HG02798 (cell line): ENCODE results near the gene ZYG11B.
"Not testable (repeated sequence)": the region's sequence is repeated elsewhere in the genome, so short reads cannot be mapped to it uniquely, and the experiment has no call there.

Experiments used
- ATAC-seq: cut with Tn5 transposase; IDR thresholded peaks from one replicate; pipeline ENCODE4 v1.9.1; 2021; ENCODE audit warnings: mild to moderate bottlenecking; ENCODE audit not compliant: unreplicated experiment, poor library complexity

Gene ZYG11B

GRCh38 chr1:52706941-52707926, 19.0 kb upstream of the ZYG11B start:
- ATAC-seq = no peak

GRCh38 chr1:52707927-52708655, 18.2 kb upstream of the ZYG11B start:
- no peak for ATAC-seq

GRCh38 chr1:52709016-52709415, 17.2 kb upstream of the ZYG11B start:
- ATAC-seq = no peak

GRCh38 chr1:52713590-52713989, 12.7 kb upstream of the ZYG11B start:
- ATAC-seq = no peak

DNA sequence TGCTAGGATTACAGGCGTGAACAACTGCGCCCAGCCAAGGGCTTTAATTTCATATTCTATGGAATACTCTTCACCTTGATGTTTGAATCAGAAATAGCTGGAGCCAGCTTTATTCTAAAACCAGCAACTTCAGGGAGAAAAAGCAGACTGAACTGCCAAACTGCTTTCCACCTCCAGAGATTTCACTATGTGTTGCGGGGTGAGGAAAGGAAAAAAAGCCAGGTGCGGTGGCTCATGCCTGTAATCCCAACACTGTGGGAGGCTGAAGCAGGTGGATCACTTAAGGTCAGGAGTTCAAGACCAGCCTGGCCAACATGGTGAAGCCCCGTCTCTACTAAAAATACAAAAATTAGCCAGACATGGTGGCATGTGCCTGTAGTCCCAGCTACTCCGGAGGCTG, 11.0 kb upstream of the ZYG11B start:
- ATAC-seq = not testable (repeated sequence)

DNA sequence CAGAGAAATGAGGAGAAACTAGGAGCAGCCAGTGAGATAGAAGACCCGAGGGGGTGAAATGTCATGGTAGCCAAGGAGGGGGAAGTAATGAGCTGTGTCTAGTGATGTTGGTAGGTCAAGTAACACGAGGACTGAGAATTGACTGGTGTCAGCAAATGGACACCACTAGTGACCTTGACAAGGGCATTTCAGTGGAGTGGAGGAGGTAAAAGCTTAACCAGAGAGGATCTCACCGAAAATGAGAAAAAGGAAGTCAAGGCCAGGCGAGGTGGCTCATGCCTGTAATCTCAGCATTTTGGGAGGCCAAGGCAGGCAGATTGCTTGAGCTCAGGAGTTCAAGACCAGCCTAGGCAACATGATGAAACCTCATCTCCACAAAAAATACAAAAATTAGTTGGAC, 3.0 kb upstream of the ZYG11B start:
- ATAC-seq = no peak

DNA sequence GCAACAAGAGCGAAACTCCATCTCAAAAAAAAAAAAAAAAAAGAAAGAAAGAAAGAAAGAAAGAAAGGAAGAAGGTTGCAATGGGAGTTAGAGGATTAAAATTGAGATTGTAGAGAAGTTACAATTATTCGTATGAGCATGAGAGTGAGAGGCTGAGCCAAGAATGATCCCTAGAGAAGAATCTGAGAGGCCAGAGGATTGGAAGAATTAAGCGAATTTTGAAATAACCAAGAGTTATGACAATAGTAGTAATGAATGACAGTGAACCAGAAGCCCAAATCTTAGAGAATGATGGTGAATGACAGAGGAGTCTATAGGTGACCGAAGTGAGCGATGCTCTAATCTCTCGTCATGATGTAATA, 369 bp upstream of the ZYG11B start:
- ATAC-seq = no peak

DNA sequence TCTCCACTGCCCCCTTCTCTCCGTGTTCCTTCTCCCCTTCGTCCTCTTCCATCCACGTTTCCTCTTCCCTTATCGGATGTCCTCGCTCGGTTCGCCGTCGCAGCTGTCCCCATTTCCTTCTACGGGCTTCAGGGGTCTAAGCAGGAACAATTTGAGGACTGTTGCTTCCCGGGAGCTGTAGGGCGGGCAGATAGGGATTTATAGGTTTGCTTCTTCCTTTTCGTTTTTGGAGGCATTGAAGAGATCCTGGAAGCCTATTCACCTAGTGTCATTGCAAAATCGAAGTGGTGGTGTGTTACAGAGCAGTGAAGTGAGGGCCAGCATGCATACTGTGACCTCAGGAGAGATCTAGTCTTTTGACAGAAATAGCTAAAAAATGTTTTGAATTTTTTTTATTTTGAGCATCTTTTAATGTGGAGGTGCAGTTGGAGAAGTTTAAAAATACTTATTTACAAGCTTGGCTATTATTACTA, 897 bp downstream of the ZYG11B start:
- no peak for ATAC-seq

GRCh38 chr1:52727956-52728656, 1.9 kb downstream of the ZYG11B start:
- no peak for ATAC-seq

GRCh38 chr1:52733368-52733767, 7.1 kb downstream of the ZYG11B start:
- ATAC-seq = no peak

GRCh38 chr1:52735371-52735770, 9.1 kb downstream of the ZYG11B start:
- not testable (repeated sequence) for ATAC-seq

GRCh38 chr1:52738148-52738547, 11.9 kb downstream of the ZYG11B start:
- no peak for ATAC-seq

- ATAC-seq = no peak
These were observed 12.6 kb downstream of the ZYG11B start for GRCh38 chr1:52738893-52739292.

DNA sequence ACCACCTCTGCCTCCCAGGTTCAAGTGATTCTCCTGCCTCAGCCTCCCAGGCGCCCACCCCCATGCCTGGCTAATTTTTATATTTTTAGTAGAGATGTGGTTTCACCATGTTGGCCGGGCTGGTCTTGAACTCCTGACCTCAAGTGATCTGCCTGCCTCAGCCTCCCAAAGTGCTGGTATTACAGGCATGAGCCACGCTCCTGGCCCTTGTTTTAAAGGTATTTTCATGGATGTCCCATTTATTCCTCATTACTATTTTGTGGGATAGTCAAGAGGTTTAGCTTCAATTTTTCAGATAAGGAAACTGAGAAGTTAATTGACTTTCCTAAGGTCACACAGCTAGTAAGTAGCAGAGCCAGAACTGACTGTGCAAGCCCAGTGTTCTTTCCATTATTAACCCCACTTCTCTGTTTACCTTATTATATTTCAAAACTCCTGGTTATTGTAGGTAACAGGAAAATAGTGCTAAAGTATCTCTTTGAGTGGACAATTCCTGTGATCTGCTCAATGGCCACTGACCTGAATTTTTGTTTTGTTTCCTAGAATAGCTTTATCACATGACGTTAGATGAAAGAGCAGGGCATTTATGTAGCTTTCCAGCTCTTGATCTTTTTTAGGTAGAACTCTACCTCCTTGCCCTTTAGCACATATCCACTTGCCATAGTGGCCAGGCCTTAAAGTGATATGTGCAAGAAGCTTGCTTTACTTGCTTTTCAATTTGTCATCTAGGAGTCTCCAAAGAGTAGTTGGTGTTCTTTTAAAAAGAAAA, 13.6 kb downstream of the ZYG11B start:
- ATAC-seq = no peak

DNA sequence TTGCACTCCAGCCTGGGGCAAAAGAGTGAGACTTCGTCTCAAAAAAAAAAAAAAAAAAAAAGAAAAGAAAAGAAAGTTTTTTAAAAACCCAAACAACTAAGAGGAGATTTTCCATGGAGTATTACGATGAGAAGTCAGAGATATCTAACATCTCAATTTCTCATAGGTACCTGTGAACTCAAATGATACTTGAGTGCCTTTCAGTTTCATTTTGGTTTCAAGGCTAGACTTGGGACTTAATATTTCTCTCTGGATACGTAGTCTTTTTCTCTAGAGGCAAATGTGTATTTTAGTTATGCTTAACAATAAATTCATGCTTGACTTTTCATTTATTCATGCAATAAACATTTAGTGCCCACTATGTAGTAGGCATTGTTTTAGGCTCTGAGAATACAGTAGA, 15.0 kb downstream of the ZYG11B start:
- no peak for ATAC-seq

GRCh38 chr1:52746189-52746588, 19.9 kb downstream of the ZYG11B start:
- no peak for ATAC-seq

GRCh38 chr1:52747450-52747849, 21.2 kb downstream of the ZYG11B start:
- no peak for ATAC-seq

DNA sequence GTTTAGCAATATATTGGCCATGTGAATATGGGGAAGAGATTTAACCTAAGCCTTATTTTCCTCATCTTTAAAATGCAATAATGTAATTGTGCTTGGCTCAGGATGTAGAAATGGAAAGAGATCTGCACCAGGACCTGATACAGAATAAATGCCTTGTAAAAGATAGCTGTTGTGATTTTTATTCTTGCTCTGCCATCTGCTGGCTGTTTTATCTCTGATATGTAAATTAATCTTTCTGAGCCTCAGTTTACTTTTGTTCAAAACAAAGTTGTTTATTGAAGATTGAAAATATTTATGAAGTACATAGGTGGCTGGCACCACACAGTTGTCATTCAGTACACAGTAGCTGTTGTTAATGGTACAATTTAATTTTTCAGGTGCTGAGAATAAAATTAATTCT, 21.9 kb downstream of the ZYG11B start:
- no peak for ATAC-seq

DNA sequence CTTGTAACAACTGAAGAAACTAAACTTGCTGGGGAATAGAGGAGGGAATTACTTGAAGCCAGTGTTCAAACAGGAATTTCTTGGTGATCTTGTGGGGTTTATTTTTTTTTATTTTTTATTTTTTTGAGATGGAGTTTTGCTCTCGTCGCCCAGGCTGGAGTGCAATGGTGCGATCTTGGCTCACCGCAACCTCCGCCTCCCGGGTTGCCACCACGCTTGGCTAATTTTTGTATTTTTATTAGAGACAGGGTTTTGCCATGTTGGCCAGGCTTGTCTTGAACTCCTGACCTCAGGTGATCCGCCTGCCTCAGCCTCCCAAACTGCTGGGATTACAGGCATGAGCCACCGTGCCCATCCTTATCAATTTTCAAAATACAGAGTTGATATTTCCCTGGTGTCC, 23.2 kb downstream of the ZYG11B start:
- ATAC-seq = not testable (repeated sequence)

DNA sequence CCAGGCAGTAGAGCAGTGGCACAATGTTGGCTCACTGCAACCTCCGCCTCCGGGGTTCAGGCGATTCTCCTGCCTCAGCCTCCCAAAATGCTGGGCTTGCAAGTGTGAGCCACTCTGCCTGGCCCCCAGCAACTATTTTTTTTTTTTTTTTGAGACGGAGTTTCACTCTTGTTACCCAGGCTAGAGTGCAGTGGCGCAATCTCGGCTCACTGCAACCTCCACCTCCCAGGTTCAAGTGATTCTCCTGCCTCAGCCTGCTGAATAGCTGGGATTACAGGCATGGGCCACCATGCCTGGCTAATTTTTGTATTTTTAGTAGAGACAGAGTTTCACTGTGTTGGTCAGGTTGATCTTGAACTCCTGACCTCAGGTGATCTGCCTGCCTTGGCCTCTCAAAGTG, 23.9 kb downstream of the ZYG11B start:
- not testable (repeated sequence) for ATAC-seq
